Measurements from ENCODE around the gene CCDC14. TPM values are rescaled to one million over a fixed set of nuclear protein-coding genes. Genes with fewer than 3 reads are reported as not detected.
"Not testable (repeated sequence)": the region's sequence is repeated elsewhere in the genome, so short reads cannot be mapped to it uniquely, and the experiment has no call there.

The CCDC14 gene
- total and polyA plus RNA-seq, 12 donors: 6.6 to 71.2 (median 18.9) TPM

GRCh38 chr3:123997543-123997942 is 36.5 kb upstream of the CCDC14 start:
- Histone ChIP-seq H3K27me3 (no peaks in the 10 kb centered on the region), H3K4me3 (no peak overlapping the region), H3K4me1 (replicated peaks in 1 of 2) (no peaks in the 10 kb centered on the region), H3K36me3 (replicated peaks in 1 of 2) (no peaks in the 10 kb centered on the region), H3K9me3 (replicated peaks in 1 of 3) (no peaks in the 10 kb centered on the region), H3K27ac (no peak overlapping the region)
- 72 to 84% (median 81%) methylated on average over 2 of the region's 2 CpGs for WGBS, 4 donors
- DNase-seq: no peak
- no peak for TF ChIP-seq CTCF (IDR thresholded peaks at IDR 0.05)
- no peak for TF ChIP-seq POLR2A (IDR thresholded peaks at IDR 0.05)
- intact Hi-C loops (cut with DNase I): no loop called here

- 74 to 92% (median 80%) methylated on average over 1 of the region's 1 CpG for WGBS, 4 donors
- no peaks in the 10 kb centered on the region for H3K27me3 ChIP-seq
- no peak overlapping the region for H3K4me3 ChIP-seq
- H3K36me3 ChIP-seq (replicated peaks in 1 of 2): no peaks in the 10 kb centered on the region
- H3K9me3 ChIP-seq (replicated peaks in 1 of 3): no peaks in the 10 kb centered on the region
- no peaks in the 10 kb centered on the region for H3K4me1 ChIP-seq (replicated peaks in 1 of 2)
- intact Hi-C loops (cut with DNase I): no loop called here
- TF ChIP-seq POLR2A (IDR thresholded peaks at IDR 0.05) (no peak), CTCF (IDR thresholded peaks at IDR 0.05) (no peak)
- no peak for DNase-seq
- H3K27ac ChIP-seq: no peak overlapping the region
Measured at GRCh38 chr3:123993818-123994217, 32.8 kb upstream of the CCDC14 start.

- intact Hi-C loops (cut with DNase I); H3K4me3 ChIP-seq: not testable (repeated sequence)
Measured at GRCh38 chr3:123991730-123992588, 30.9 kb upstream of the CCDC14 start, which contains the start of gene ROPN1. TSS of gene ROPN1 (minus strand) at chr3:123992124. CDS start at chr3:123980481, 11,643 bp downstream.

GRCh38 chr3:123986427-123986826 is 25.4 kb upstream of the CCDC14 start:
- no peaks in the 10 kb centered on the region for H3K36me3 ChIP-seq (replicated peaks in 1 of 2)
- intact Hi-C loops (cut with DNase I): no loop called here
- no peaks in the 10 kb centered on the region for H3K4me1 ChIP-seq (replicated peaks in 1 of 2)
- 82 to 86% (median 86%) methylated on average over 2 to 3 of the region's 3 CpGs for WGBS, 4 donors
- H3K9me3 ChIP-seq (replicated peaks in 1 of 3): no peaks in the 10 kb centered on the region
- no peak overlapping the region for H3K27ac ChIP-seq
- TF ChIP-seq POLR2A (IDR thresholded peaks at IDR 0.05): no peak
- TF ChIP-seq CTCF (IDR thresholded peaks at IDR 0.05): no peak
- DNase-seq: no peak
- H3K4me3 ChIP-seq: no peak overlapping the region
- H3K27me3 ChIP-seq: no peaks in the 10 kb centered on the region

More at GRCh38 chr3:123991730-123992588, 30.9 kb upstream of the CCDC14 start, which contains the start of gene ROPN1:
- H3K27ac ChIP-seq; H3K9me3 ChIP-seq (replicated peaks in 1 of 3); H3K27me3 ChIP-seq; H3K36me3 ChIP-seq (replicated peaks in 1 of 2); DNase-seq; H3K4me1 ChIP-seq (replicated peaks in 1 of 2): not testable (repeated sequence)
- 0 to 4% (median 0%) methylated on average over 3 to 5 of the region's 49 CpGs; no CpG with 5 or more reads in 1 of the 4 donors for WGBS, 4 donors
